NK-92 (cell line): Measurements from ENCODE around the gene ZDHHC14.
"Not testable (repeated sequence)": the region's sequence is repeated elsewhere in the genome, so short reads cannot be mapped to it uniquely, and the experiment has no call there.

Experiments
- DNase-seq: peaks from one replicate; lab custom pipeline; 2025; ENCODE audit not compliant: unreplicated experiment; lab: John Stamatoyannopoulos, UW

The ZDHHC14 gene

DNA sequence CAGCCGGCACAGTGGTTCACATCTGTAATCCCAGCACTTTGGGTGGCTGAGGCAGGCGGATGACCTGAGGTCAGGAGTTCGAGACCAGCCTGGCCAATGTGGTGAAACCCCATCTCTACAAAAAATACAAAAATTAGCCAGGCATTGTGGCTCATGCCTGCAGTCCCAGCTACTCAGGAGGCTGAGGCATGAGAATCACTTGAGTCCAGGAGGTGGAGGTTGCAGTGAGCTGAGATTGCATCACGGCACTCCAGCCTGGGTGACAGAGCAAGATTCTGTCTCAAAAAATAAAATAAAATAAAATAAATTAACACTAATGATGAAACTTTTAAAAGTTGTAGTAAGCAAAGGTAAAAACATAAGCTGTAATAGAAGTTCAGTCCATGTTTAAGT lies 82.7 kb downstream of the ZDHHC14 start:
- DNase-seq: not testable (repeated sequence)

DNA sequence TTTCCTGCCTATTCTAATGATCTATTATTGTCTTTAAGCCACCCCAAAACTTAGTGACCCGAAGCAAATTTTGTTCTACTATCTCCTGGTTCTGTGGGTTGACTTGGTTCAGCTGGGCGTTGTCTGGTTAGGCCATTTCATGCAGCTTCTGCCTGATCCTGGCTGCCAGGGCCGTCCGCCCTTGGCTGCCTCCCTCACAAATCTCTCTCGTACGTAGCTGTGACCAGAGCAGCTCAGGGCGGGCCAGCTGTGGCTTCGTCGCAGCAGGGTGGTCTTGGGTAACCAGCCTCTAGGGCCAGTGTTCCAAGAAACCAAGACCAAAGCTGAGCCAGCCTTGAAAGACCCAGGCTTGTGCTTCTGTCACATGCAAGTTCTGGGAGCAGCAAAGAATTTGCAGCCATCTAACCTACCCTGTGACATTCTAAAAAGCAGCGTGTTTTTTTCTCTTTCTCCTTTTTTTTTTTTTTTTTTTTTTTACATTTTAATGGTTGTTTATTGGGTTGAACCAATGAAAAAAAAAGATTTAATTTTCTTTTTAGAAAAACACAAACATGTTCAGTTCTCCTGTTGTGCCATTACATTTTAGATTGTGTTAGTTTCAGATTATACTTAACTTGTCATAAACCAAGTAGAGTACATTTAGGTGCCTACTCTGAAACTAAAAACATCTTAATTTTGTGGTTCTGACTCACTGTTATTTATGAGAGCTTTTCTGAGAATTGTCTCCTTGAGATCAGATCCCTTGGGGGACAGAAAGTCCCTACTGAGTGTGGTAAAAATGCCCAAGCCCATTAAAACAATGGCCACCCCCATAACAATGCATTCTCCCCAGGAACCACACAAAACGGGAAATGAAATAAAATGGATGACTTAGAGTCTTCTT lies 83.9 kb downstream of the ZDHHC14 start:
- DNase-seq: no peak

- DNase-seq: no peak
Observed at GRCh38 chr6:157466342-157466648, 85.3 kb downstream of the ZDHHC14 start.

GRCh38 chr6:157467339-157467738 lies 86.3 kb downstream of the ZDHHC14 start:
- not testable (repeated sequence) for DNase-seq

GRCh38 chr6:157468054-157468453 lies 87.1 kb downstream of the ZDHHC14 start:
- no peak for DNase-seq

- DNase-seq: no peak
Observed at GRCh38 chr6:157468574-157468973, 87.6 kb downstream of the ZDHHC14 start.

DNA sequence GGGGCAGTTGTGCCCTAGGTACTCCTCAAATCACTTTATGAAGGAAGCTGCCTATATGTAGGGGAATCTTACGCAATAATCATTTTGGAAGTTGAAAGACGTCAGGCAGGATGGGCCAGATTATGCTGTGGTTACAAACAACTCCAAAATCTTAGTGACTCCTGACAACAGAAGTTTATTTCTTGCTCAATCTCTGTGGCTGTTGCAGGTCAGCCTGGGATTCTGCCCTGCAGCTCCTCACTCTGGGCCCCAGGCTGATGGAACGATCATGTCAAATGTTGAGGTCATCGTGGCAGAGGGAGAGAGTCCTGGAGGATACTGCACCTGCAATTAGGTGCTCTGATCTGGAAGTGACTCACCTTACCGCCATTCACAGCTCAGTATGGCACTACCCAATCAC lies 88.4 kb downstream of the ZDHHC14 start:
- DNase-seq: no peak

GRCh38 chr6:157471077-157471686 lies 90.2 kb downstream of the ZDHHC14 start:
- DNase-seq: no peak

DNA sequence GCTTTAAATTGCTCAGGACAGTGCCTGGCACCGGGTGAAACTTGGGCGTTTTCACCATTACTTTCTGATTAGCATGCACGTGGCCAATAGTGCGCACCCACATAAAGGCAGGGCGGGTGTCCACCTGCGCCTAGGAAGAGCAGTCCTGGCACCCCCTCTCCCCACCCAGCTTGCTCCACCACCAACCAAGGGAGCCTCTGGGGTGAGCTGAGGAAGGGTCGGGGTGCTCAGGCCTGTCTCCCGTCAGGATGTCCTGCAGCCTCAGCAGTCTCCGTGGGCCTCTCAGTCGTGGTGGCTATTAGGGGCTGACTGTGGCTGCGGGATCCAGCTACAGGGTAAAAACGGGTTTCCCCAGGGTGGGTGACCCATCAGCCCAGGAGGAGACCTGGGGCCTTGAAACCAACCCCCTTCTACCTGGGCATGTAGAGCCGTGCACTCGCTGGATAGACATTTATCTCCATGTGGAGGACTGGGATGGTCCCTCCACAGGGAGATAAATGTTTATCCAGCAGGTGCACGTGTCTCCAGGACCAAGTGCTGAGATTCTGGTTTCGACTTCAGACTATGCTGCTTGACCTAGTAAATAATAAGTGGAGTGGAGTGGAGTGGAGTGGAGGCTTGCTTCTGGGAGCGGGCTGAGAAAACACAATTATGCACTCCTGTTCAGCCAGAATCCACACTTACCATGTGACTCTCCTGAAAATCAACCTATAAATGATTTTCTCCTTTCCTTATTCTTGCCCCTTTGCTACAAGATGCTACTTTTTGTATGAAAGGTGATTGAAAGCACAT lies 91.1 kb downstream of the ZDHHC14 start:
- no peak for DNase-seq

DNA sequence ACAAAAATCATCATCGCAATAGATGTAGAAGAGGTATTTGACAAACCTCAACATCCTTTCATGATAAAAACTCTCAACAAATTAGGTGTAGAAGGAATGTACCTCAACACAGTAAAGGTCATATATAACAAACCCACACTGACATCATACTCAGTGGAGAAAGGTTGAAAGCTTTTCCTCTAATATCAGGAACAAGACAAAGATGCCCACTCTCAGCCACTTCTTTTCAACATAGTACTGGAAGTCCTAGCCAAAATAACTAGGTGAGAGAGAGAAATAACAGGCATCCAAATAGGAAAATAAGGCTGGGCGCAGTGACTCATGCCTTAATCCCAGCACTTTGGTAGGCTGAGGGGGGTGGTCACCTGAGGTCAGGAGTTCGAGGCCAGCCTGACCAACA lies 95.8 kb downstream of the ZDHHC14 start:
- DNase-seq: no peak

GRCh38 chr6:157478926-157479325 lies 97.9 kb downstream of the ZDHHC14 start:
- DNase-seq: no peak

GRCh38 chr6:157479464-157480303 lies 98.7 kb downstream of the ZDHHC14 start:
- DNase-seq: no peak

- no peak for DNase-seq
Observed at GRCh38 chr6:157481189-157481864, 100.3 kb downstream of the ZDHHC14 start.

GRCh38 chr6:157481865-157482249 lies 100.9 kb downstream of the ZDHHC14 start:
- no peak for DNase-seq

GRCh38 chr6:157483770-157484169 lies 102.8 kb downstream of the ZDHHC14 start:
- no peak for DNase-seq

DNA sequence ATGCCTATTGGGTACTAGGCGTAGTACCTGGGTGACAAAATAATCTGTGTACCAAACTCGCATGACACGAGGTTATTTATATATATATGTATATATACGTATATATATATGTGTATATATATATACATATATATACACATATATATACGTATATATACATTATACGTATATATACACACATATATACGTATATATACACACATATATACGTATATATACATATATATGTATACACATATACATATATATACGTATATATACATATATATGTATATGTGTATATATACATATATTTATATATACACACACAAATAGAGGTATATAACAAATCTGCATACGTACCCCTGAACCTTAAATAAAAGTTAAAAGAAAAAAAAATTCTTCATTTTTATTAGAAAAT lies 103.2 kb downstream of the ZDHHC14 start:
- DNase-seq: no peak

DNA sequence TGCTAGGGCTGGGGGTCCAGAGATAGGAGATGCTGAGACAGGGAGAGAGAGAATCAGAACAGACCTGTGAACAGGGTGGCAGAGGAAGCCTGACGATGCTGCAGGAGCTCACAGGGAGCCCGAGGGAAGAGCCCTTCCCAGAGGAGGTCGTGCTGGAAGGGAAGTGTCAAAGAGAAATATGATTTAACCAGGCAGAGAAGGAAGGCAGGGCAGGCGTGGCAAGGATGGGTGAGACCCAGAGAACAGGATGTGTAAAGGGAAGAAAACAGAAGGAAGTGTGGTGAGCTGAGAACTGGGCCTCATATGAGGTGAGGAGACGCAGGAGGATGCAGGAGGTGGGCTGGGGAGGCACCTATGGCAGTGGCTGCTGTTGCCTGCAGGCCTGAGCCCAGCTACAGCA lies 105.6 kb downstream of the ZDHHC14 start:
- DNase-seq: no peak

DNA sequence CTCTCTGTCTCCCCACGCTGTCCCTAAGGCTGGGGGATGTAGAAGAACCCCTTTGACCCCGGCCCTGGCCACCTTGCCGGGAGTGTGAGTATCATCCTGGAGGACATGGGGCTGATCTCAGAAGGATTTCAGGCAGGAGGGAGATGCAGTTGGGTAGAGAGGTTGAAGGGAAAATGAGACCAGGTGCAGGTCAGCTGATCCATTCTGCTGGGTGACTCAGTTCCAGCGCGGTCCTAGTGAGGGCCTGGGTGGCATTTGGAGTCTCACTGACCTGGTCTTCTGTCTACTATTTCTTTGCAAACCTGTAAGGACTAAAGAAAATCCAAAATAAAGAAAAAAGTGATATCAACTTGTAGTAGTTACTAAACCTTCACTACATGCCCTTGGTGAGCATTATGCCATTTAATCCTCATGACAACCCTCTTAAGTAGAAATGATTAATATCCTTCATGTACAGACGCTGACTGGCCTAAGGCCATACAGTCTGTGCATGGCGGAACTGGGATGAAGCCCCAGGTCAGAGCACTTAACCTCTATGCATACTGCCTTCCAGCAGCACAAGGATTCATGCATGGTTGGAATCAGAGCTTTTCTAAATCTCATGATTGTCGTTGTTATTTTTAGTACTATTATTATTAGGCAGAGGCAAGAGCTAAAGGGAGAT lies 106.3 kb downstream of the ZDHHC14 start:
- DNase-seq: no peak

DNA sequence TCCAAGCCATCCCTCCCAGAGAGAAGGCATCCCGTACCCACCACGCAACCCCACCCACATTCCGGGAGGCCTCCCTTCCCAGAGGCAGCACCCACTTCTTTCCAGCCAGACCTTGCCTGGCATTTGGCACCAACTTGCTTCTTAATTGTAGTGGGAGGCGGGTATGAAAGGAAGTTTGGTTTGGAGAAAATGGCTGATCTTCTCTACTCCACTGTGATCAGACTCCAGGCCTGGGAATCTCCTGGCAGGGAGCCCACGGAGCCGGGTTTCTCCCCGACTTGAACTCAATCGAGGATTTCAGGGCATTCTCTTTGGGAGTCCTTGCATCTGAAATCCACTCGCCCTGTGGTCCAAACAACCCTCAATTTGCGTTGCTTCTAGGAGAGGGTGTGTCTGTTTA lies 107.1 kb downstream of the ZDHHC14 start:
- no peak for DNase-seq

DNA sequence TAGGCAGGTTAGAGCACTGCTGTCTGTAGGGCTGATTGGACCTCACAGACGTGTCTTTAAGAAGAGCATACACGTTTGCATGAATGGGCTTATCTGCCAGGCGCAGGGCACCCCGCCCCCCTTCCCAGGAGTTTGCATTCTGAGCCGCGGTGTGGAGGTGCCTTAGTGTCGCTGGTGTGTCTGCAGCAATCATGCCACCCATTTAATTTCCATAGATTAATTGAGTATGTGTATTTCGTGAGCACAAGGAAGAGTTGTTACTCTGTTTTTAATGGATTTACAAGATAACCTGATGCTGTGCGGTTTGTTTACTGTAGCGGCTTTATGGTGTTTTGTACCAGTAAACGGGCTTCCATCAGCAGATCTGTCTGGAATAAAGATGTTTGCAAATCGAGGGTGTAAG lies 107.7 kb downstream of the ZDHHC14 start:
- DNase-seq: no peak
